ENCODE results near the gene NAPG.
"Not testable (repeated sequence)": the region's sequence is repeated elsewhere in the genome, so short reads cannot be mapped to it uniquely, and the experiment has no call there.

Gene NAPG

DNA sequence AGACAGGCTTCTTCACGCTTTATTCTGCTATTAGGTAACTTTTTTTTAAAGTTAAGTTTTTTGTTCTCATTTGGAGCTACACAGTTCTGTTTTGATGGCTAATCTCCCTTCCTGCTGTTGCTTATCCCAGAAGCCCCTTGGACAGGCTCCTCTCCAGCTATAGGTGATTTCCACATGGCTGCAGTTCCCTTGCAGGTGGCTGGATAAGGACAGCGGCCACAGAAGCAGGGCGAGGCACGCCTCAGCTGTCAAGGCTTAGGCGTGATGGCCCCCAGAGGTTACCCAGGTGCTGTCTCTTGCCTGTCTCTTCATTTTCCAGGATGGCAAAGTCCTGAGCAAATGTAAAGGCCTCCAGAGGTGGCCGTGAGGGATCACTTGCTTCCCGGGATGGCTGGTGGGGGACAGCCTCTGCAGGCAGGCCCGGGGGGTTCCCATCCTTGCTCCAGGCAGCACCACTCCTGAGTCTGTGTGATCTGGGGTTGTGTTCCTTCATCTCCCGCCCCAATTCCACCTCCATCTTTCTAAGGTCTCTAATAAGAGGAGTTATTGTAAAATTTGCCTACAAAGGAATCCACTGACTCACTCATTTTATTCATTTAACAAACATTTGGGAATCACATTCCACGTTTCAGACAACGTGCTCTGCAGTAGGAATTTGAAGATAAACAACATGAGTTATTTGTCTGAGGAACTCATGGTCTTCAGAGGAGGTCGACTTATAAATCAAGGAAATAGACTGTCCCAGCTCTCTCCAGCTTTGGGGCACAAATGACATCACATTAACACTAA is 53.4 kb downstream of the NAPG start:
- peak; percentile 88 for DNase-seq (ENCODE audit: low read depth)

DNA sequence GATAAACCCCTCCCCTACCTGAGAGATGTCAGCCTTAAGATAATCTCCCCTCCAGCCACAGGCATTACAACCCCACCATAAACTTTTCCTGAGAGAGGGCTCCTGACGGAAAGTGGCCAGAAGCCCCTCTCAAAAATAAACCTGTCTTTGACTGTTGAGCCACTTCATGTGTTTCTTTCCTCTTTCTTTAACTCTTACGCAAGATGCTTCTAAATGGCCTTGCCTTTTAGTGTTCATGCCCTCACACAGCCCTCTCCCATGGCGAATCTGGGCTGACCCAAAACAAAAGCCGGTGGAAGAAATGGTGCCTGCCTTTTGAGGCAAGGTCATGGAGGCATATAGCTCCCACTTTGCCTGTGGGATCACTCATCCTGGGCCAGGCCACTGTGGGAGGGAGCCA is 54.4 kb downstream of the NAPG start:
- no peak for DNase-seq (ENCODE audit: low read depth)

DNA sequence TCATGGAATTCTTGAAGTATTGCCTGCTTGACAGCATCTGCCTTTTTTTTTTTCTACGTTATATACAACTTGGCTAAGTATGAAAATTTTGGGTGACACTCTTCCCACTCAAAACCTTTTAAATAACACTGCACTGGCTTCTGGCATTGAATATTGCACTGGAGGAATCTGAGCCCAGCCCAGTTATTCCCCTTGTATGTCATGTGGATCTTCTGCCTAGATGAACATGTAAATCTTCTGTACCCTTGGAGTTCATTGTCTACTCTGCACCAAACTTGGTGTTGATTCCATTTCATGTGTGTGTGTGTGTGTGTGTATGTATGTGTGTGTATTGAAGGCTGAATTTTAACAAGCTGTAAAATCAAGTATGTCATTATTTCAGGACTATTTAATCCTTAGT is 59.4 kb downstream of the NAPG start:
- DNase-seq (ENCODE audit: low read depth): no peak

DNA sequence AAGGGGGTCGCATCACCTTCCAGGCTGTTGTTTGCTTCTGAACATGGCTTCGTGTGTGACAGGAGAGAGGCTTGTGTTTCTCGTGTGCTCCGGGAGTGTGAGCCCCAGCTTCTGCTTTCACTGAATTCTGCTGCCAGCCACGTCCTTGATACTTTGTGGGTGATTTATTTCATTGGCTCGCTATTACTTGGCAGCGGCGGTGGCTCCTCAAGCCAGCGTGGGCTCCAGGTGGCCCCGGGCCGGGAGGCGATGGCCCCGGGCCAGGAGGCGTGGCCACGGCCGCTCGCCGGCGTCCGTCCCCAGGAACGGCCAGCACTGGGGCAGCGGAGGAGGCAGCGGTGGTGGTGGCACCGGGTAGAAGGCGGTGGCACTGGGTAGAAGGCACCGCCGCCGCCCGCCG is 63.1 kb downstream of the NAPG start:
- DNase-seq (ENCODE audit: low read depth): no peak

DNA sequence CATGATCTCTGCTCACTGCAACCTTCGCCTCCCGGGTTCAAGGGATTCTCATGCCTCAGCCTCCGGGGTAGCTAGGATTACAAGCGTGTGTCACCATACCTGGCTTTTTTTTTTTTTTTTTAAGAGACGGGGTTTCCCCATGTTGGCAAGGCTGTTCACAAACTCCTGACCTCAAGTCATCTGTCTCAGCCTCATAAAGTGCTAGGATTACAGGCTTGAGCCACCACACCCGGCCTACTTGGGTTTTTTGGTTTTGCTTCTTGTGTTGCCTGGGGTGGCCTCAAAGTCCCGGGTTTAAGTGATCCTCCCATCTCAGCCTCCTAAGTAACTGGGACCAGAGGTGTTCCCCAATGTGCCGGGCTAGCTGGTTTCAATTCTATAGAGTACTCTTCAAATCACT is 64.6 kb downstream of the NAPG start:
- DNase-seq (ENCODE audit: low read depth): no peak

DNA sequence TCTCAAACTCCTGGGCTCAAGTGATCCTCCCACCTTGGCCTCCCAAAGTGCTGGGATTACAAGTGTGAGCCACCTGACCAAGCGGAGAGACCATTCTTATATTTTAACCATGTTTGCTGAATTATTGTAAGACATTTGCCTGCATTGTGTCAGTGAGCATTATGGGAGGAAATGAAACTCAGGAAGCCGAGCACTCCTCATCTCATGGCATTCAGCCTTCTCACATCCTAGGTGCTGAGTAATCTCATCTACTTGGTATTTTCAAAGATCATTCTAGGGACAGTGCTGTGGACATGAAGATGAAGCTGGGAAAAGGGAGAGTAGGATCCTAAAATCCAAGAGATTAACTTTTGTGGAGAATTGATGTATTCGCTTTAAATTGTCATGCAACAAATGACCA is 66.1 kb downstream of the NAPG start:
- DNase-seq (ENCODE audit: low read depth): no peak

DNA sequence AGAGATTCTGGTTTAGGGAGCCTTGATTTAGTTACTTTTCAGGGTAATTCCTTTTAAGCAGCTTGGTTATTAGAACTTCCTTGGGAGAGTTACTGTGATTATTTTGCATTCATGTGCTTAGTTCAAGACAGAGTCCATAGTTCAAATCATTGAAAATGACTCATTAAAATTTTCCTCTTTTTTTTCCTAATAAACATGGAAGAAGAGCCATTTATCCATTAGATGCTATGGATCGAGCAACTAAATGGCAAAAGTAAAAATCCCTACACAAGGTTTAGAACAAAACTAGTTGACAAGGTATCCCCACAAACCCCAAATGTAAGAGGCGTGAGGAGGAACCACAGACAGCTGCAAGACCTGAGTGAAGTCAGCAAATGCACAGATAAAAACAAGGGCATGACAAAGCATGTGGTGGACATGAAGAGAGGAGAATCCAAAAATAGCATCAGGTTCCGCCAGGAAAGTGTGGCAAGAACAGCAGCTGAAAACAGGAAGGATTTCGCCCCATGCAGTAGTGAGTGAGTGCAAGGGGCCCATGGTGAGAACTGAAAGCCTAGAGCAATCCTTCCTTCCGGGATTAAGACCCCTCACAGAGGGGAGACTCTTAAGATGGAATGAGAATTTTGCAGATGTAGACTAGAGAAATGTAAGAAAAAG is 67.7 kb downstream of the NAPG start:
- not testable (repeated sequence) for DNase-seq (ENCODE audit: low read depth)

DNA sequence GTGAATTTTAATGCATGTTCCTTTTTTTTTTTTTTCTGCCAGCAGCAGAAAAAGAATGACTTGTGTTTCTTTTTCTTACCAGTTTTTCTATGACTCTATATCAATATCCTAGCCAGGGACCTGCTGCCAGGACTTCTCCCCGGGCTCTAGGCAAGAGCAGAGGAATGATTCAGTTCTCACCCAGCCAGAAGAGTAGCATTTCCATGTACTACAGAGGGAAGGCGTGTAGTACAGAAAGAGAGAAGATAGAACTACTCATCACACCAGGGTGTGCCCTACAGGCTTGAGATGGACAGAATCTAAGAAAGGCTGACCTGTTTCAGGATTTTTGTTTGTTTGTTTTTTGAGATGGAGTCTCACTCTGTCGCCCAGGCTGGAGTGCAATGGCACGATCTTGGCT is 70.1 kb downstream of the NAPG start:
- not testable (repeated sequence) for DNase-seq (ENCODE audit: low read depth)

DNA sequence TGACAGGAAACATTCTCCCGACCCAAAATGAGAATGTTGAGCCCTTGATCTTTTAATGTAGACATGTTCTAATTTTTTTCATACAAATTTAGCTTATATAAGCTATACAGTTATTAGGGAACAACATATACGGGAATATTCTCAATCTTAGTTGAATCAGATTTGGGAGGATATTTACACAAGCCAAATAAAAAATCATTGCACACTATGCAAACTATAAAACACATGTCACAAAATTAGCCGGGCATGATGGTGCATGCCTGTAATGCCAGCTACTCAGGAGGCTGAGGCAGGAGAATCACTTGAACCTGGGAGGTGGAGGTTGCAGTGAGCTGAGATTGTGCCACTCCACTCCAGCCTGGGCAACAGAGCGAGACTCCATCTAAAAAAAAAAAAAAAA is 71.9 kb downstream of the NAPG start:
- not testable (repeated sequence) for DNase-seq (ENCODE audit: low read depth)

DNA sequence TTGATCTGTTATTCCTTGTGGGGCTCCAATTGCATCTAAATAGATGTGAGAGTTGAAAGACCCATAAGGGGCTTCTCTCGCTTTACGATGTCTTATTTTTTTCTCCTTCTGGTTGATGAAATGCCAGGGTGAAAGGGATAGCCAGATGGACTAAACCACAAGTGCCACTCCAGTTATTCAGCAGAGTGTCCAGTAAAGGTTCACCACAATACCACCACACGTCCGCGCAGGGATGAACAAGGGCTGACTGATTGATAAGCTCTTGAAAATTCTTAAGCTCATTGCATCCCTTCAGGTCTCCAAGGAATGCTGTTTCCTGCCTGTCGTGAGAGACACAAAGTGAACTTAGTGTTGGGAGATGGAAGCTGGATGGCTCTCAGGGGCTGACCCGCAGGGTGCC is 74.9 kb downstream of the NAPG start:
- not testable (repeated sequence) for DNase-seq (ENCODE audit: low read depth)
